ENCODE data around the gene RBM48. TPM values are rescaled to one million over a fixed set of nuclear protein-coding genes. Genes with fewer than 3 reads are reported as not detected.

RBM48 gene
- total and polyA plus RNA-seq, 10 donors, result 6.6 to 28.3 (median 18.8) TPM

DNA sequence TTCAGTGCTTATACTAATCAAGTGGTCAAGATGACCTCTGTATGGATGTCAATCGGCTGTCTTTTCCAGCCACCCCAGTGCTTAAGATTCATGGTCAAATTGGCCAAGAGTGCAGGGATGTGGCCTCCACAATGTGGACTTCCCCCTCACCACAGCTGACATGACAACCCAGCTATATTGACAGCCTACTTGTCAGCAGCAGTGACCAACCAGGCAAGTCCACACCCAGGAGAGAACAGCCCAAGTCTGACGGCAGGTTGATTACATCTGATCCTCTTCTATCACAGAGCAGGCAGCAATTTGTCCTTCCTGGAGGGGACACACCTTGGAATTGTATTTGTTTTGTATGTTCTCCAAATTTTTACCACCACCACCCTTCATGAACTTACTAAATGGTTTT is 42.6 kb upstream of the RBM48 start:
- Histone ChIP-seq H3K4me1 (no peaks in the 10 kb centered on the region), H3K4me3 (no peak overlapping the region), H3K36me3 (peaks cover 3 to 71% (median 56%) of the 10 kb centered on the region in 6 donors), H3K9me3 (no peaks in the 10 kb centered on the region), H3K27ac (no peak overlapping the region), H3K27me3 (replicated peaks in 1 of 7) (no peaks in the 10 kb centered on the region)
- TF ChIP-seq POLR2AphosphoS5 (IDR thresholded peaks at IDR 0.05) (no peak), POLR2A (IDR thresholded peaks at IDR 0.05) (no peak)
- TF ChIP-seq, protein P1, sequence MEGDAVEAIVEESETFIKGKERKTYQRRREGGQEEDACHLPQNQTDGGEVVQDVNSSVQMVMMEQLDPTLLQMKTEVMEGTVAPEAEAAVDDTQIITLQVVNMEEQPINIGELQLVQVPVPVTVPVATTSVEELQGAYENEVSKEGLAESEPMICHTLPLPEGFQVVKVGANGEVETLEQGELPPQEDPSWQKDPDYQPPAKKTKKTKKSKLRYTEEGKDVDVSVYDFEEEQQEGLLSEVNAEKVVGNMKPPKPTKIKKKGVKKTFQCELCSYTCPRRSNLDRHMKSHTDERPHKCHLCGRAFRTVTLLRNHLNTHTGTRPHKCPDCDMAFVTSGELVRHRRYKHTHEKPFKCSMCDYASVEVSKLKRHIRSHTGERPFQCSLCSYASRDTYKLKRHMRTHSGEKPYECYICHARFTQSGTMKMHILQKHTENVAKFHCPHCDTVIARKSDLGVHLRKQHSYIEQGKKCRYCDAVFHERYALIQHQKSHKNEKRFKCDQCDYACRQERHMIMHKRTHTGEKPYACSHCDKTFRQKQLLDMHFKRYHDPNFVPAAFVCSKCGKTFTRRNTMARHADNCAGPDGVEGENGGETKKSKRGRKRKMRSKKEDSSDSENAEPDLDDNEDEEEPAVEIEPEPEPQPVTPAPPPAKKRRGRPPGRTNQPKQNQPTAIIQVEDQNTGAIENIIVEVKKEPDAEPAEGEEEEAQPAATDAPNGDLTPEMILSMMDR (IDR thresholded peaks at IDR 0.05 in 8 of 11, conservative IDR thresholded peaks at IDR 0.05 in 3 of 11), result no peak
- intact Hi-C loops (cut with DNase I; ENCODE audit: low total_unique reads), result no loop called here
- WGBS, 5 donors, result 85 to 96% (median 91%) methylated on average over 2 of the region's 2 CpGs
- no peak for DNase-seq

DNA sequence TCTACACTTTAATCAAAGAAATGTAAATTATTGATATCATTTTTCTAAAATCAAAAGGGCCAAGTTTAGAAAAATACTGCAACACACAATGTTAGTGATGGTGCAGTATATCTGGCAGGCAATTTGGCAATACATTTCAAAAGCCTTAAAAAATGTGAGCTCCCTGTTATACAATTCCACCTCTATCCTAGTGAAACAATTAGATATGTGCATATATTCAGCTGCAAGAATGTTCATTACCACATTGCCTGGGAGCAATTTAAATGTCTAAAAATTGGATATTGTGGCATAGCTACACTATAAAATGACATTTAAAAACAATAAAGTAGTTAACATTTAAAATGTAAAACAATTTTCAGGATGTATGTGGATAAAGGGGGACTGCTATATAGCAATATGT is 40.8 kb upstream of the RBM48 start:
- H3K27me3 ChIP-seq (replicated peaks in 1 of 7), result no peaks in the 10 kb centered on the region
- no peak overlapping the region for H3K4me3 ChIP-seq
- intact Hi-C loops (cut with DNase I; ENCODE audit: low total_unique reads), result no loop called here
- H3K27ac ChIP-seq, result no peak overlapping the region
- no peaks in the 10 kb centered on the region for H3K4me1 ChIP-seq
- H3K36me3 ChIP-seq, result peaks cover 3 to 89% (median 73%) of the 10 kb centered on the region in 6 donors
- DNase-seq, result no peak
- no peaks in the 10 kb centered on the region for H3K9me3 ChIP-seq
- TF ChIP-seq POLR2AphosphoS5 (IDR thresholded peaks at IDR 0.05) (no peak), POLR2A (IDR thresholded peaks at IDR 0.05) (no peak)
- TF ChIP-seq, protein P1 (IDR thresholded peaks at IDR 0.05 in 8 of 11, conservative IDR thresholded peaks at IDR 0.05 in 3 of 11), result no peak

DNA sequence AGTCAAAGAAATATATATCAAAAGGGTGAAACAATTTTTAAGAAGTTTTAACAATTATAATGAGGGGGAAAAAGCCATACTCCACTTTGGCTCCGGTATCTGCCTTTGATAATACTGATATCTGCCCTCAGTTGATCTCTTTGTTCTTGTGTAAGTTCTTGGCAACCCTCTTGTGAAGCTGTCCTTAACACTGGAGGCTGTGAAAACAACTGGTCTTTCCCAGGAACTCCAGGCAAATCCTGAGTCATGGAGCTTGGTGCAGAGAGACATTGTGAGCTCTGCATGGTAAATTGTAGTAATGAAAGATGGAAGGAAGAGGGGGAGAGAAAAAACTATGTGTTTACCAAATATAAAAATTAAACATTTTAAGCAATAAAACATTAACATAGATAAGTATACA is 39.0 kb upstream of the RBM48 start:
- H3K4me1 ChIP-seq, result no peaks in the 10 kb centered on the region
- H3K4me3 ChIP-seq, result no peak overlapping the region
- H3K27ac ChIP-seq, result no peak overlapping the region
- H3K36me3 ChIP-seq, result peaks cover 3 to 100% (median 90%) of the 10 kb centered on the region in 6 donors
- WGBS, 5 donors, result 91 to 100% (median 100%) methylated on average over 1 of the region's 1 CpG
- no peak for DNase-seq
- TF ChIP-seq POLR2AphosphoS5 (IDR thresholded peaks at IDR 0.05) (no peak), POLR2A (IDR thresholded peaks at IDR 0.05) (no peak)
- TF ChIP-seq, protein P1 (IDR thresholded peaks at IDR 0.05 in 8 of 11, conservative IDR thresholded peaks at IDR 0.05 in 3 of 11), result no peak
- H3K27me3 ChIP-seq (replicated peaks in 1 of 7), result no peaks in the 10 kb centered on the region
- intact Hi-C loops (cut with DNase I; ENCODE audit: low total_unique reads), result no loop called here
- no peaks in the 10 kb centered on the region for H3K9me3 ChIP-seq

DNA sequence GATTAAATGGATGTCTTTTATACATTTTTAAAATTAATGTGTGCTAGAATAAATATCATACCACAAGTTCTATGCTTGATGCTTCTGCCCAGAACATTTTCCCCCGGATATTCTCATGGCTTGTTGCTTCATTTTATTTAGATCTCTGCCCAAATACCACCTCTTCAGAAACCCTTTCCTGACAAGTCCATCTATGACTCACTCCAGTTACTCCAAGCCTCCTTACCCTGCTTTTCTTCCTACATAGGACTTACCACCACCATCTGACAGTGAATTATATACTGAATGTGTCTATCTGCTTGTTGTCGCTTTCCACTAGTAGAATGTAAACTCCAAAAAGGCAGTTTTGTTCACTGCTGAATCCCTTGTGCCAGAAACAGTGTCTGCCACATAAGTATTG is 31.7 kb upstream of the RBM48 start:
- TF ChIP-seq, protein P1 (IDR thresholded peaks at IDR 0.05 in 8 of 11, conservative IDR thresholded peaks at IDR 0.05 in 3 of 11), result no peak
- TF ChIP-seq POLR2AphosphoS5 (IDR thresholded peaks at IDR 0.05) (no peak), POLR2A (IDR thresholded peaks at IDR 0.05) (no peak)

More for the DNA sequence above, 31.7 kb upstream of the RBM48 start:
- H3K4me3 ChIP-seq, result no peak overlapping the region
- WGBS, 5 donors, result 91 to 99% (median 94%) methylated on average over 2 of the region's 2 CpGs
- H3K9me3 ChIP-seq, result no peaks in the 10 kb centered on the region
- H3K27me3 ChIP-seq (replicated peaks in 1 of 7), result no peaks in the 10 kb centered on the region
- intact Hi-C loops (cut with DNase I; ENCODE audit: low total_unique reads), result no loop called here
- no peak overlapping the region for H3K27ac ChIP-seq
- peaks cover 0 to 100% (median 66%) of the 10 kb centered on the region in 6 donors for H3K36me3 ChIP-seq
- no peaks in the 10 kb centered on the region for H3K4me1 ChIP-seq
- DNase-seq, result no peak
